GM19324 (cell line): ENCODE measurements around the gene ZNF689.

ENCODE experiments used
- ATAC-seq: cut with Tn5 transposase; IDR thresholded peaks from one replicate; pipeline ENCODE4 v1.9.1; 2021; ENCODE audit warnings: mild to moderate bottlenecking, moderate library complexity; ENCODE audit not compliant: unreplicated experiment, low FRiP score

The ZNF689 gene

DNA sequence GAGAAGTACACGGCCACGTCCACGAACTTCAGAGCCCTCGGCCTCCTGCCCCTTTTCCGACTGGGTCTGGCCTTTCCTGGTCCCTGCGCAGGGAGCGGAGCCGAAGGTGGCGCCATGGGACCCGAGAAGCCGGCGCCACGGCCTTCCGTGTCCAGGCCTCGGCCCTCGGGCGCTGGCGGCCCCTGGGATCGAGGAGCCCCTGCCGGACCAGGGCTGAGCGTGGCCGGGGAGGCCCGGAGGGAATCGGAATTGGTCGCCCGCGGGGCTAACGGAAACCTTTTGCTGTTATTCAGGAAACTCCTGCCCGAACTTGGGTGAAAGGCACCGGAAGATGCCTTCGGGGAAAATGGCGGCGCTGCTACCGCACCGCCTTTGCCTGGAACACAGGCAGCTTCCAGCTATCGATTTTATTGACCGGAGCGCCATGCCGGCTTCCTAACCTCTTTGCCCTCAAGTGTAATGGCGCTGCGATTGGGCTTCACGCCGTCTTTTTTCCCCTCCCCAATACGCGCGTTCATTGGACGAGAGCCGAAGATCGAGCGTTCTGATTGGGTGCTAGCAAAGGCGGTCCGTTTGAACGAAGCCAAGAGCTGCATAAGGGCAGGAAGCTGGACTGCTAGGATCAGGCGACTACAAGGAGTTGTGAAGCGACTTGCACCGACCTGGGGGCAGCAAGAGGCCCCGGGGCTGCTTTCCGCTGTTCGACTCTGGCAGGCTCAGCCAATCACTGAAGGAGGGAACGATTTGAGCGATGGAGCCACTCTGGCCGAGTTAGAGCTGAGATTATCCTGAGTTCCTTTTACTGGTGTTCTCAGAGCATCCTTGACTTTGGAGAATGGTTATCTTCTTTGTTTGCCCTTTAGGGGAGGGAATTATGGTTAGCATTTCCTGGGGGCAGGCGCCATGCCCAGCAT, at the start of gene ZNF689:
Gene ZNF689 (minus strand): TSS at position 464 of the 914 bp plus-strand sequence. CDS start 348 bp downstream, at position 116.
- peak; percentile 85 for ATAC-seq

GRCh38 chr16:30658731-30659506, 48.7 kb upstream of the ZNF689 start:
- peak; percentile 18 for ATAC-seq

GRCh38 chr16:30657866-30658730, 47.9 kb upstream of the ZNF689 start, which contains the start of gene FBRS:
TSS of gene FBRS (plus strand) at chr16:30658431. CDS start at chr16:30659519, 1,088 bp downstream.
- ATAC-seq, result peak; percentile 79

GRCh38 chr16:30656974-30657865, 47.0 kb upstream of the ZNF689 start:
- no peak for ATAC-seq

DNA sequence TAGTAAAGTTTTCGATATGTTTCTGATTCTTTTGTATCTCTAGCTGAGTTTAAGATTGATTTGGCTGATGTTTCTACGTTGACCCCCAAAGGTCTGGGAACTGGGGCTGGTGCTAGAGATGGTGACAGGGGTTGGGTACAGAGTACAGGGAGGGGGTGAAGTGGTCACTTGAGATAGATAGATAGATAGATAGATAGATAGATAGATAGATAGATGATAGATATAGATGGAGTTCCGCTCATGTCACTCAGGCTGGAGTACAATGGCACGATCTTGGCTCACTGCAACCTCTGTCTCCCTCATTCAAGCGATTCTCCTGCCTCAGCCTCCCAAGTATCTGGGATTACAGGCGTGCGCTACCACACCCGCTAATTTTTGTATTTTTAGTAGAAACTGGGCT, 46.2 kb upstream of the ZNF689 start:
- no peak for ATAC-seq

DNA sequence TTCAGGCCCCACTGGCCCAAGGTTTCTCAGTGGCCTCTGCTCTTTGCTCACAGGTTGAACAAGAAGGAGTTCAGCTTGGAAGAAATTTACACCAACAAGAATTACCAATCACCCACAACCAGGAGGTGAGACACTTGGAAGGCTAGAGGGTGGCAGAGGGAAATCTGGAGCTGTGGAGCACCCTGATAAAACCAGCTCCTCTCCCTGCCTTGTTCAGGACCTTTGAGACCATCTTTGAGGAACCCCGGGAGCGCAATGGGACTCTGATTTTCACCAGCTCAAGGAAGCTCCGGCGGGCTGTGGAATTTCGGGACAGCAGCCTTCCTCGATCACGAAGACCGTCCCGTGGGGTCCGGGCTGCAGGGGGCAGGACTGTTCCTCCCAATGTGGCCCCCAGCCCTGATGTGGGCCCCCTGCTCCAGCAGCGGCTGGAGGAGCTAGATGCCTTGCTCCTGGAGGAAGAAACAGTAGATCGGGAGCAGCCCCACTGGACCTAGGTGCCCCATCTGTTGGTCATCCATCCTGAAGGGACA, 45.7 kb upstream of the ZNF689 start:
- no peak for ATAC-seq

DNA sequence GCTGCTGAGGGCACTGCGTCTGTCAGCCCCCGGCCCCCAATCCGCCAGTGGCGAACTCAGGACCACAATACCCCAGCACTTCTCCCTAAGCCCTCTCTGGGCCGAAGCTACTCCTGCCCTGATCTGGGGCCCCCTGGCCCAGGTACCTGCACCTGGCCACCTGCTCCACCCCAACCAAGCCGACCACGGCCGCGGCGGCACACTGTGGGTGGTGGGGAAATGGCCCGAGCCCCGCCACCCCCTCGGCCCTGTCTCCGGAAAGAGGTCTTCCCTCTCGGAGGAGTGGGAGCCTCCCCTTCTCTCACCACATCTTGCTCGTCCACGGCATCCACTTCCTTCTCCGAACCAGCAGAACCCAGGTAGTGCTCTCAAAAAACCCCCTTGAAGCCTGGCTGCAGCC, 44.7 kb upstream of the ZNF689 start:
- no peak for ATAC-seq

DNA sequence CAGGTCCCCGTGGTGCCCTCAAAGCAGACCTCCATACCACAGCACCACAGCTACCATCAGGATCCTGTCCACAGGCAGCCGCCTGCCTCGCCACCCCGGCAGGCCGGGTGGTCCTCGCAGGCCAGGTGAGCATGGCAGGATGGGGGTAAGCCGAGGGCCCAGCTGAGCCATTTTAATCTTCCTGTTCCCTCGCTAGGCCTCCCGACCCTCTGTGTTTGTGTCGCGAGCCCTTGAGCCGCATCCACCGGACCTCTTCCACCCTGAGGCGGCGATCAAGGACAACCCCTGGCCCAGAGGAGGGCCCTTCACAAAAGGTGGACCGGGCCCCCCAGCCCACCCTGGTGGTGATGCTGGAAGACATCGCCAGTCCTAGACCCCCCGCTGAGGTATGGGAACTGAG, 42.5 kb upstream of the ZNF689 start:
- no peak for ATAC-seq

DNA sequence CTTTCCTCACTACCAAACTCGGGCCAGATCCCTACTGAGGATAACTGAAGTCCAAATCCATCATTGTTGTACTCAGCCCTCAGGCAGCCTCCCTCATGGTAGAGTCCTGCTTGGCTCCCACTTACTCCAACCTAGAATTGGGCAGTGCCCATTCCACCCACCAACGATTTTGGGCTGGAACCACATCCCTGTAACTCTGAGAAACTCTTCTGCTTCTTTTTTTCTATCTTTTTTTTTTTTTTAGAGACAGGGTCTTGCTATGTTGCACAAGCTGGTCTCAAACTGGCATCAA, 41.8 kb upstream of the ZNF689 start:
- ATAC-seq, result no peak

GRCh38 chr16:30651124-30652004, 41.2 kb upstream of the ZNF689 start:
- ATAC-seq, result peak; percentile 58

DNA sequence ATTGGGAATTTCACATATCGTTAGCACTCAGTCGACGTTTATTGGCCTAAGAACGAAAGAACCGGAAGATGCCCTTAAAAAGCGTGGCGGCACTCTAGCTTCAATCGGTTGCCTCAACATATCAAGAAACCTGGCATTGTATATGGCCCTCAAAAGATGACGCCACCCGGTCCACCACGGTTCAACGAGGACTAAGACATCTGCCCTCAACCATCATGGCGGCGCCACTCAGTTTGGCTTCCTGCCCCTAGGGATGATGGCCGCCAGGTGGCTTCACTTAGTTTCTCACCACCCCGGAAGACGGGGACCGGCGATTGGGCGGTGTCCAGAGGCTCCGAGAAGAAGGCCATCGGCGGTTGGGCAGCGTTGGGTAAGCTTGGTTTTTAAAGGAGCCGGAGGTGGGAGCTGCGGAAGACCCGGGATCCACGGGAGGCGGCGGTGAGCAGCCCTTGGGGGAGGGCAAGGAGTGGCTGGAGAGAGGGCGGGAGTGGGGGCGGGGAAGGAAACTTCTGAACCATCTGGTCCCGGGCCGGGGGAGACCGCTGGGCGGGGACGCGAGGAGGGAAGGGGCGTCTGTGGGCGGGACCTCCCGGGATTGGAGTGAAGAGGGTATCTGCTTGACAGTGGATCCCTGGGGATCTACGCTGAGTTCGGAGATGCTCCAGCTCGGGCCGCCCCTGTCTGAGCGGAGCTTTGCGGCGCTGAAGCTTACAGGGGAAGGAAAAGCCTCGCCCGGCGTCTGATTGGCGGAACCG, 40.4 kb upstream of the ZNF689 start, which contains the start of gene PRR14:
Gene PRR14 (plus strand): TSS at position 592 of the 755 bp plus-strand sequence. CDS start 686 bp downstream, outside the sequence.
- peak; percentile 71 for ATAC-seq

DNA sequence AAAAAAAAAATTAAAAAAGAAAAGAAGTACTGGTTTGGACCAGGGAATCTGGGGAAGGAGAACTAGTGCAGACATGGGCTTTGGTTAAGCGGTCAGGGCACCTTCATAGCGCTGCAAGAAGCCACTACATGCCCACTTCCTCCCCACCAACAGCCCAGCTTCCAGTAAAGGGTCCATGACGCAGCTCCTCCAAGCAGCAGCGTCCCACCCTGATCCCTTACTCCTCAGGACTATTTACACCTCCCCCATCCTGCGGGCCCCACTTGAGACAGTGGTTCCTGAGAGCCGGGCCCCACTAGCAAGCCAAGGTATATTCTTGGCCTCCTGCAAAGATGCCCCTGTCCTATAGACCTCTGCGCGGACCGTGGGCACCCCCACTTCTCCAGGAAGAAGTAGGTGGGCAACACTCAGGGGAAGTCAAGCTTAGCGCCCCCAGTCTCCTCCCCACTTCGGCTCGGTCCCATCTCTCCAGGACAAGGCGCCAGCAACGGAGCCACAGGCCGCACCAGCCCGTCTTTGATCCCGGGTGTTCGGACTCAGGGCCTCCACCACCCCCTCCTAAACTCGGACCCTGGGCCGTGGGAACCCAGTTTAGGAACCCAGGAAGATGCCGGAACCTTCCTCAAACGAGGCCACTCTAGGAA, 39.7 kb upstream of the ZNF689 start:
- no peak for ATAC-seq

- ATAC-seq, result no peak
These were observed 37.0 kb upstream of the ZNF689 start for GRCh38 chr16:30647274-30647571.

DNA sequence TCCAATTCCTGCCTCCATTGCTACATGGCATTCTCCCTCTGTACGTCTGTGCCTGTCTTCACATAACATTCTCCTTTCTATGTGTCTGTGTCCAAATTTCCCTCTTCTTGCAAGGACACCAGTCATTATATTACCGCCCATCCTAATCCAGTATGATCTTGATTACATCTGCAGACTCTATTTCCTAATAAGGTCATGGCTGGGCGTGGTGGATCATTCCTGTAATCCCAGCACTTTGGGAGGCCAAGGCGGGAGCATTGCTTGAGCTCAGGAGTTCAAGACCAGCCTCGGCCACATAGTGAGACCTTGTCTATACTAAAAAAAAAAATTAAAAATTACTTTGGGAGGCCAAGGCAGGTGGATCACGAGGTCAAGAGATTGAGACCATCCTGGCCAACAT, 35.5 kb upstream of the ZNF689 start:
- ATAC-seq, result no peak

GRCh38 chr16:30644334-30644830, 34.2 kb upstream of the ZNF689 start:
- no peak for ATAC-seq

DNA sequence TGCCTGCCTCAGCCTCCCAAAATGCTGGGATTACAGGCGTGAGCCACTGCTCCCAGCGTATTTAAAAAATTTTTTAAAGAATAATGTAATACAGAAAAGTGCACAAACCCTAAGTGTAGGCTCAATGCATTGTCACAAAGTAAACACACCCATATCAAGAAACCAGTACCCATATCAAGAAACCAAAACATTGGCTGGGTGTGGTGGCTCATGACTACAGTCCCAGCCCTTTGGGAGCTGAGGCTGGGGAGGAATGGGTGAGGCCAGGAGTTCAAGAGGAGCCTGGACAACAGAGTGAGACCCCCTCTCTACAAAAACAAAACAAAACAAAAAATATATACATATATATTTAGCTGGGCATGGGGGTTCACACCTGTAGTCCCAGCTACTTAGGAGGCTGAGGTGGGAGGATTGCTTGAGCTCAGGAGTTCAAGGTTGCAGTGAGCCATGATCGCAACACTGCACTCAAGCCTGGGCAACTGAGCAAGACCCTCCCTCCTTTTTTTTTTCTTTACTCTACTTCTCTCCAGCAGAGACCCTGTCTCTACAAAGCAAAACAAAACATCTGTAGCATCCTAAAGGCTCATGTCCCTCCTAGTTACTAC, 31.3 kb upstream of the ZNF689 start:
- no peak for ATAC-seq

DNA sequence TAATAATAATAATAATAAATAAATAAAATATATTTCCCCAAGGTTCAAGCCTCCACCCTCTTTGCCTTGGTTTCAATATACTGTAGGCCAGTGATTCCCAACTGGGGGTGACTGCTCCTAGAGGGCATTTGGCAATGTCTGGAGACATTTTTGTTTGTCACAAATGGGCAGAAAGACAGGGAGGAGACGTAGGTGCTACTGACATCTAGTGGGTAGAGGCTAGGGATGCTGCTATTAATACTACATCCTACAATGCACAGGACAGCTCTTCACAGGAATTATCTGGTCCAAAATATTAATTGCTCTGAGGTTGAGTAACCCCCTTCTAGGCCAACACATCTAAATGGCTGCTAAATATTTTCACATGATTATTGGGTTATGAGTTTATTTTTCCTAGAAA, 27.8 kb upstream of the ZNF689 start:
- no peak for ATAC-seq
